Left lung (tissue), 10 donors: ENCODE results near the gene TNS3. TPM values are rescaled to one million over a fixed set of nuclear protein-coding genes. Genes with fewer than 3 reads are reported as not detected.
A peak's percentile ranks its signal among the peaks of the same experiment; 100 is the strongest.

Source experiments
- ATAC-seq: fragments of 200-7000 bp; cut with Tn5 transposase; one replicate; pipeline ENCODE4 v1.9.1; 2020; ENCODE audit warnings: moderate library complexity
- DNase-seq, 4 donors: peaks; one replicate each; pipeline ENCODE4 v3.0.0-alpha.2; 2013 to 2020
- H3K27ac ChIP-seq, 2 donors: fragments of 200-600 bp; sonication (generic) in 1 of 2; one replicate each; pipeline versions ENCODE4 v1.5.0 to v1.8.0; 2020 to 2021
- H3K27me3 ChIP-seq, 2 donors: fragments of 200-600 bp; sonication (generic) in 1 of 2; one replicate each; pipeline versions ENCODE4 v1.5.0 to v1.8.0; 2020 to 2021
- H3K36me3 ChIP-seq, 2 donors: fragments of 200-600 bp; sonication (generic) in 1 of 2; one replicate each; pipeline versions ENCODE4 v1.5.0 to v1.8.0; 2020 to 2021
- H3K4me1 ChIP-seq, 2 donors: fragments of 200-600 bp; one replicate each; pipeline ENCODE4 v1.8.0; 2021
- H3K4me3 ChIP-seq, 2 donors: fragments of 200-600 bp; sonication (generic) in 1 of 2; one replicate each; pipeline versions ENCODE4 v1.5.0 to v1.8.0; 2020 to 2021; ENCODE audit warnings: mild to moderate bottlenecking in 1 of 2
- H3K9me3 ChIP-seq, 2 donors: fragments of 200-600 bp; sonication (generic) in 1 of 2; one replicate each; pipeline versions ENCODE4 v1.5.0 to v1.8.0; 2020 to 2021
- CTCF ChIP-seq, 2 donors: fragments of 200-600 bp; sonication (generic) in 1 of 2; IDR thresholded peaks; one replicate each; pipeline versions ENCODE4 v1.5.0 to v1.8.0; 2021; ENCODE audit warnings: antibody characterized with exemption in 2 of 2
- intact Hi-C, 2 donors: fragments of 100-400 bp; cut with DNase I; formaldehyde crosslinking; loops; one replicate each; pipeline versions ENCODE4 v1.11.2 to v1.14.2; 2022
- polyA plus RNA-seq, 6 donors: library from polyadenylated mRNA; unstranded; fragments of 120-200 nt; gene quantifications; one replicate each; pipeline ENCODE4 v1.2.1, GENCODE V29; 2013; ENCODE audit not compliant: insufficient read length in 6 of 6
- total RNA-seq, 2 donors: library from RNA; stranded (reverse); fragmentation: NEBNext Ultra II Directional; extraction: Animal tissue kit (Norgen Biotek cat#: 25700); gene quantifications; one replicate each; pipeline ENCODE4 v1.2.1, GENCODE V29; 2021
- donor health status: DM: no; HTN: yes; CAD: no.
- donor health status: DM: no; HTN: no; CAD: no.

Gene TNS3
- total and polyA plus RNA-seq, 8 donors: 86.3 to 151 (median 97.8) TPM

GRCh38 chr7:47482013-47482875 lies 99.7 kb downstream of the TNS3 start:
- no peak for TF ChIP-seq CTCF (IDR thresholded peaks at IDR 0.05)
- no peaks in the 10 kb centered on the region for H3K27me3 ChIP-seq
- ATAC-seq (peak; percentile 71), DNase-seq (peak in 3 of 4 donors; percentile 42 to 57 (median 54))
- H3K27ac ChIP-seq: peak overlapping the region; percentile 73 to 76
- intact Hi-C loops: no loop called here
- H3K4me3 ChIP-seq: no peak overlapping the region
- H3K36me3 ChIP-seq: no peaks in the 10 kb centered on the region
- no peaks in the 10 kb centered on the region for H3K9me3 ChIP-seq
- H3K4me1 ChIP-seq: peaks cover 44 to 76% of the 10 kb centered on the region in 2 donors

- DNase-seq (no peak), ATAC-seq (no peak)
- TF ChIP-seq CTCF (IDR thresholded peaks at IDR 0.05): no peak
- Histone ChIP-seq H3K4me1 (peaks cover 44 to 82% of the 10 kb centered on the region in 2 donors), H3K27me3 (no peaks in the 10 kb centered on the region), H3K9me3 (no peaks in the 10 kb centered on the region), H3K4me3 (no peak overlapping the region), H3K36me3 (no peaks in the 10 kb centered on the region), H3K27ac (peak overlapping the region; percentile 73 to 76)
- intact Hi-C loops: no loop called here
Observed at GRCh38 chr7:47481541-47482012, 100.3 kb downstream of the TNS3 start.

- ATAC-seq: no peak
Observed at GRCh38 chr7:47480576-47481538, 101.1 kb downstream of the TNS3 start.

GRCh38 chr7:47479821-47480575 lies 101.9 kb downstream of the TNS3 start:
- Histone ChIP-seq H3K4me1 (peaks cover 44 to 93% of the 10 kb centered on the region in 2 donors), H3K36me3 (no peaks in the 10 kb centered on the region), H3K27me3 (no peaks in the 10 kb centered on the region), H3K4me3 (peak overlapping the region in 1 of 2 donors; percentile 44), H3K9me3 (no peaks in the 10 kb centered on the region), H3K27ac (peak overlapping the region in 1 of 2 donors; percentile 76)
- ATAC-seq: no peak
- intact Hi-C loops: no loop called here
- peak in 1 of 4 donors; percentile 32 for DNase-seq
- no peak for TF ChIP-seq CTCF (IDR thresholded peaks at IDR 0.05)

More at GRCh38 chr7:47480576-47481538, 101.1 kb downstream of the TNS3 start:
- H3K4me1 ChIP-seq: peaks cover 45 to 90% of the 10 kb centered on the region in 2 donors
- no peak for TF ChIP-seq CTCF (IDR thresholded peaks at IDR 0.05)
- peak overlapping the region in 1 of 2 donors; percentile 44 for H3K4me3 ChIP-seq
- intact Hi-C loops: no loop called here
- peak in 1 of 4 donors; percentile 24 for DNase-seq
- H3K36me3 ChIP-seq: no peaks in the 10 kb centered on the region
- no peaks in the 10 kb centered on the region for H3K27me3 ChIP-seq
- peak overlapping the region; percentile 73 to 76 for H3K27ac ChIP-seq
- no peaks in the 10 kb centered on the region for H3K9me3 ChIP-seq
